Osteocyte (in vitro differentiated cells): ENCODE results near the gene FETUB. TPM values are rescaled to one million over a fixed set of nuclear protein-coding genes. Genes with fewer than 3 reads are reported as not detected.

Source experiments
- DNase-seq: peaks from one replicate; pipeline ENCODE4 v3.0.0; 2021; ENCODE audit warnings: mixed read lengths; ENCODE audit not compliant: unreplicated experiment; ENCODE audit errors: extremely low spot score
- H3K27ac Mint-ChIP-seq: one replicate; pipeline ENCODE4 v1.8.0; 2021; ENCODE audit warnings: mild to moderate bottlenecking, mixed read lengths; ENCODE audit not compliant: unreplicated experiment
- H3K27me3 Mint-ChIP-seq: one replicate; pipeline ENCODE4 v1.8.0; 2021; ENCODE audit warnings: mixed read lengths; ENCODE audit not compliant: unreplicated experiment
- H3K36me3 Mint-ChIP-seq: one replicate; pipeline ENCODE4 v1.8.0; 2021; ENCODE audit warnings: mixed read lengths; ENCODE audit not compliant: unreplicated experiment
- H3K4me1 Mint-ChIP-seq: one replicate; pipeline ENCODE4 v1.8.0; 2021; ENCODE audit warnings: mixed read lengths; ENCODE audit not compliant: unreplicated experiment
- H3K4me3 Mint-ChIP-seq: one replicate; pipeline ENCODE4 v1.8.0; 2021; ENCODE audit warnings: mild to moderate bottlenecking, moderate library complexity, mixed read lengths; ENCODE audit not compliant: unreplicated experiment
- H3K9me3 Mint-ChIP-seq: one replicate; pipeline ENCODE4 v1.8.0; 2021; ENCODE audit warnings: mixed read lengths; ENCODE audit not compliant: unreplicated experiment
- long read RNA-seq: library from polyadenylated mRNA; unstranded; transcript quantifications from one replicate; pipeline ENCODE4 v2.0.0, GENCODE V29; 2021
- total RNA-seq: library from RNA; stranded (reverse); gene quantifications from 2 replicates; pipeline ENCODE4 v1.2.1, GENCODE V29; 2021
- TF ChIP-seq, protein P1 (sequence below): fragments of 200-600 bp; sonication (generic); IDR thresholded peaks from 2 replicates; pipeline ENCODE4 v1.5.0; 2021; ENCODE audit warnings: antibody characterized with exemption, mild to moderate bottlenecking, moderate library complexity

Gene FETUB
- total RNA-seq: not detected in 2 replicates
- long read RNA-seq: 0 reads

- no peak within 1 kb of the TSS for H3K4me3 Mint-ChIP-seq
- H3K27ac Mint-ChIP-seq: peak within 1 kb of the TSS; percentile 39
- no peak for DNase-seq
- H3K27me3 Mint-ChIP-seq: peaks cover 37% of the 10 kb centered on the region
- TF ChIP-seq, protein P1, sequence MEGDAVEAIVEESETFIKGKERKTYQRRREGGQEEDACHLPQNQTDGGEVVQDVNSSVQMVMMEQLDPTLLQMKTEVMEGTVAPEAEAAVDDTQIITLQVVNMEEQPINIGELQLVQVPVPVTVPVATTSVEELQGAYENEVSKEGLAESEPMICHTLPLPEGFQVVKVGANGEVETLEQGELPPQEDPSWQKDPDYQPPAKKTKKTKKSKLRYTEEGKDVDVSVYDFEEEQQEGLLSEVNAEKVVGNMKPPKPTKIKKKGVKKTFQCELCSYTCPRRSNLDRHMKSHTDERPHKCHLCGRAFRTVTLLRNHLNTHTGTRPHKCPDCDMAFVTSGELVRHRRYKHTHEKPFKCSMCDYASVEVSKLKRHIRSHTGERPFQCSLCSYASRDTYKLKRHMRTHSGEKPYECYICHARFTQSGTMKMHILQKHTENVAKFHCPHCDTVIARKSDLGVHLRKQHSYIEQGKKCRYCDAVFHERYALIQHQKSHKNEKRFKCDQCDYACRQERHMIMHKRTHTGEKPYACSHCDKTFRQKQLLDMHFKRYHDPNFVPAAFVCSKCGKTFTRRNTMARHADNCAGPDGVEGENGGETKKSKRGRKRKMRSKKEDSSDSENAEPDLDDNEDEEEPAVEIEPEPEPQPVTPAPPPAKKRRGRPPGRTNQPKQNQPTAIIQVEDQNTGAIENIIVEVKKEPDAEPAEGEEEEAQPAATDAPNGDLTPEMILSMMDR: no peak
- H3K36me3 Mint-ChIP-seq: no peaks in the 10 kb centered on the region
- no peaks in the 10 kb centered on the region for H3K9me3 Mint-ChIP-seq
- H3K4me1 Mint-ChIP-seq: peaks cover 12% of the 10 kb centered on the region
These were observed at the start of gene FETUB for GRCh38 chr3:186639778-186640472. Gene FETUB (plus strand): TSS chr3:186640399. CDS start chr3:186640461, 62 bp downstream.

- H3K36me3 Mint-ChIP-seq: peaks cover 4% of the 10 kb centered on the region
- no peak overlapping the region for H3K4me3 Mint-ChIP-seq
- no peaks in the 10 kb centered on the region for H3K27me3 Mint-ChIP-seq
- no peaks in the 10 kb centered on the region for H3K4me1 Mint-ChIP-seq
- H3K27ac Mint-ChIP-seq: no peak overlapping the region
- DNase-seq: no peak
- no peaks in the 10 kb centered on the region for H3K9me3 Mint-ChIP-seq
- TF ChIP-seq, protein P1: no peak
These were observed 49.5 kb upstream of the FETUB start for GRCh38 chr3:186590580-186591295.

DNA sequence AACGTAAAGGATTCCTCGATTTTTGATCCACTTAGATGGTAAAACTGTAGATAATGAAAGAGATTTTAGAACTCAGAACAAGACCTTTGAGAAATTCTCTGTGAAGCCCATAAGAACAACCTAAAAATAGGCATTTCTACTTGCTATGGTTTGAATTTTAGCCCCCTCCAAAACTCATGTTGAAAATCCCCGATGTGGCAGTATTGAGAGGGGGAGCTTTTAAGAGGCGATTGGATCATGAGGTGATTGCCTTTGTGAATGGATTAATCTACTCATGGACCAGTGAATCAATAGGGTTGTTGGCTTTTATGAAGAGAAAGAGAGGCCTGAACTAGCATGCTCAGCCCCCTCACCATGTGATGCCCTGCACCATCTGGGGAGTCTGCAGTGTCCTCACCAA, 47.5 kb upstream of the FETUB start:
- H3K27me3 Mint-ChIP-seq: no peaks in the 10 kb centered on the region
- H3K4me3 Mint-ChIP-seq: no peak overlapping the region
- H3K27ac Mint-ChIP-seq: no peak overlapping the region
- H3K9me3 Mint-ChIP-seq: no peaks in the 10 kb centered on the region
- no peaks in the 10 kb centered on the region for H3K4me1 Mint-ChIP-seq
- no peaks in the 10 kb centered on the region for H3K36me3 Mint-ChIP-seq
- TF ChIP-seq, protein P1: no peak
- DNase-seq: no peak

GRCh38 chr3:186593862-186594261, 46.3 kb upstream of the FETUB start:
- H3K36me3 Mint-ChIP-seq: no peaks in the 10 kb centered on the region
- no peak overlapping the region for H3K27ac Mint-ChIP-seq
- DNase-seq: no peak
- H3K9me3 Mint-ChIP-seq: no peaks in the 10 kb centered on the region
- TF ChIP-seq, protein P1: no peak
- no peaks in the 10 kb centered on the region for H3K4me1 Mint-ChIP-seq
- H3K4me3 Mint-ChIP-seq: no peak overlapping the region
- no peaks in the 10 kb centered on the region for H3K27me3 Mint-ChIP-seq

- H3K4me3 Mint-ChIP-seq: no peak overlapping the region
- H3K36me3 Mint-ChIP-seq: no peaks in the 10 kb centered on the region
- H3K4me1 Mint-ChIP-seq: no peaks in the 10 kb centered on the region
- no peak for DNase-seq
- H3K27ac Mint-ChIP-seq: no peak overlapping the region
- TF ChIP-seq, protein P1: no peak
- H3K9me3 Mint-ChIP-seq: no peaks in the 10 kb centered on the region
- no peaks in the 10 kb centered on the region for H3K27me3 Mint-ChIP-seq
These were observed 45.5 kb upstream of the FETUB start for GRCh38 chr3:186594591-186595113.
